H9 (cell line): ENCODE results near the gene EDAR. TPM values are rescaled to one million over a fixed set of nuclear protein-coding genes. Genes with fewer than 3 reads are reported as not detected.

Experiments
- DNase-seq: peaks from one replicate; pipeline ENCODE4 v3.0.0-alpha.2; 2017
- H2AFZ ChIP-seq: one replicate; pipeline ENCODE4 v1.6.1; 2013; ENCODE audit warnings: mild to moderate bottlenecking, low read length, control low read depth, moderate library complexity
- H2AK5ac ChIP-seq: 2 replicates; pipeline ENCODE4 v1.6.1; 2013; ENCODE audit warnings: low read length, control low read depth, mixed read lengths; ENCODE audit not compliant: insufficient read length
- H2BK120ac ChIP-seq: one replicate; pipeline ENCODE4 v1.6.1; 2013; ENCODE audit warnings: low read depth, mild to moderate bottlenecking, low read length, control low read depth, inconsistent platforms; ENCODE audit not compliant: poor library complexity, severe bottlenecking
- H2BK12ac ChIP-seq: 2 replicates; pipeline ENCODE4 v1.6.1; 2013; ENCODE audit warnings: low read length, control low read depth, mixed read lengths, low read depth; ENCODE audit not compliant: insufficient read length
- H2BK15ac ChIP-seq: 2 replicates; pipeline ENCODE4 v1.6.1; 2013; ENCODE audit warnings: low read depth, low read length, control low read depth
- H2BK20ac ChIP-seq: one replicate; pipeline ENCODE4 v1.6.1; 2013; ENCODE audit warnings: low read depth, mild to moderate bottlenecking, low read length, control low read depth, inconsistent platforms; ENCODE audit not compliant: poor library complexity, severe bottlenecking
- H2BK5ac ChIP-seq: 2 replicates; pipeline ENCODE4 v1.6.1; 2013; ENCODE audit warnings: low read length, control low read depth, mixed read lengths; ENCODE audit not compliant: insufficient read length
- H3K14ac ChIP-seq: 2 replicates; pipeline ENCODE4 v1.6.1; 2013; ENCODE audit warnings: low read length, control low read depth; ENCODE audit not compliant: insufficient read depth
- H3K18ac ChIP-seq: 2 replicates; pipeline ENCODE4 v1.6.1; 2013; ENCODE audit warnings: low read depth, mild to moderate bottlenecking, mixed read lengths, low read length, control low read depth; ENCODE audit not compliant: insufficient read length
- H3K23ac ChIP-seq: 2 replicates; pipeline ENCODE4 v1.6.1; 2013; ENCODE audit warnings: low read length, control low read depth, mixed read lengths, low read depth; ENCODE audit not compliant: insufficient read length
- H3K23me2 ChIP-seq: 2 replicates; pipeline ENCODE4 v1.6.1; 2013; ENCODE audit warnings: low read depth, mild to moderate bottlenecking, mixed read lengths, low read length, control low read depth; ENCODE audit not compliant: insufficient read length, poor library complexity, severe bottlenecking
- H3K27ac ChIP-seq: 2 replicates; pipeline ENCODE4 v1.5.1; 2013; ENCODE audit warnings: low read length, control low read depth, mixed read lengths, low read depth; ENCODE audit not compliant: insufficient read length
- H3K27me3 ChIP-seq: 2 replicates; pipeline ENCODE4 v1.6.1; 2013; ENCODE audit warnings: low read length, control low read depth, inconsistent platforms; ENCODE audit not compliant: insufficient read depth
- H3K4ac ChIP-seq: 2 replicates; pipeline ENCODE4 v1.6.1; 2013; ENCODE audit warnings: low read depth, mild to moderate bottlenecking, control low read depth, inconsistent platforms, low read length, moderate library complexity
- H3K4me1 ChIP-seq: 2 replicates; pipeline ENCODE4 v1.6.1; 2013; ENCODE audit warnings: low read length, control low read depth, inconsistent platforms; ENCODE audit not compliant: insufficient read depth
- H3K4me2 ChIP-seq: 2 replicates; pipeline ENCODE4 v1.6.1; 2013; ENCODE audit warnings: low read length, control low read depth, mixed read lengths; ENCODE audit not compliant: insufficient read length, insufficient read depth
- H3K56ac ChIP-seq: 2 replicates; pipeline ENCODE4 v1.6.1; 2013; ENCODE audit warnings: low read depth, mild to moderate bottlenecking, mixed read lengths, low read length, control low read depth; ENCODE audit not compliant: insufficient read length
- H3K79me1 ChIP-seq: 2 replicates; pipeline ENCODE4 v1.6.1; 2013; ENCODE audit warnings: low read depth, mild to moderate bottlenecking, moderate library complexity, low read length, control low read depth, inconsistent platforms; ENCODE audit not compliant: insufficient read depth, poor library complexity, severe bottlenecking
- H3K79me2 ChIP-seq: 2 replicates; pipeline ENCODE4 v1.6.1; 2013; ENCODE audit warnings: low read length, control low read depth, inconsistent platforms; ENCODE audit not compliant: insufficient read depth
- H3K9ac ChIP-seq: 2 replicates; pipeline ENCODE4 v1.6.1; 2013; ENCODE audit warnings: low read length, control low read depth, mixed read lengths; ENCODE audit not compliant: insufficient read length; ENCODE audit errors: extremely low read depth
- H3K9me3 ChIP-seq: one replicate; pipeline ENCODE4 v1.6.1; 2013; ENCODE audit warnings: low read depth, low read length, inconsistent platforms; ENCODE audit not compliant: control insufficient read depth
- H3T11ph ChIP-seq: one replicate; pipeline ENCODE4 v1.6.1; 2013; ENCODE audit warnings: mild to moderate bottlenecking, low read length, control low read depth, inconsistent platforms
- H4K20me1 ChIP-seq: one replicate; pipeline ENCODE4 v1.6.1; 2013; ENCODE audit not compliant: control insufficient read depth, insufficient read length, insufficient read depth
- H4K5ac ChIP-seq: 2 replicates; pipeline ENCODE4 v1.6.1; 2013; ENCODE audit warnings: low read depth, mild to moderate bottlenecking, mixed read lengths, low read length, control low read depth; ENCODE audit not compliant: insufficient read length
- H4K8ac ChIP-seq: replicated peaks from 2 replicates; pipeline ENCODE4 v1.6.1; 2013; ENCODE audit warnings: low read length, control low read depth, mixed read lengths, low read depth; ENCODE audit not compliant: insufficient read length
- H4K91ac ChIP-seq: 2 replicates; pipeline ENCODE4 v1.6.1; 2013; ENCODE audit warnings: low read depth, mild to moderate bottlenecking, moderate library complexity, mixed read lengths, low read length, control low read depth; ENCODE audit not compliant: insufficient read length
- H3K27ac Mint-ChIP-seq, 3 experiments: 2 replicates in 2 of 3; 3 replicates in 1 of 3; pipeline ENCODE4 v1.8.0; 2020 to 2021; ENCODE audit warnings: mixed read lengths in 3 of 3, mild to moderate bottlenecking in 1 of 3, moderate library complexity in 1 of 3
- H3K27me3 Mint-ChIP-seq: 2 replicates; pipeline ENCODE4 v1.8.0; 2021; ENCODE audit warnings: low read depth, mild to moderate bottlenecking, moderate library complexity, mixed read lengths
- H3K36me3 Mint-ChIP-seq, 3 experiments: 2 replicates in 2 of 3; 3 replicates in 1 of 3; pipeline ENCODE4 v1.8.0; 2020 to 2021; ENCODE audit warnings: low read depth in 3 of 3, mixed read lengths in 3 of 3; ENCODE audit not compliant: insufficient read depth in 1 of 3
- H3K4me1 Mint-ChIP-seq, 2 experiments: 2 replicates each; pipeline ENCODE4 v1.8.0; 2020; ENCODE audit warnings: mixed read lengths in 2 of 2
- H3K4me3 Mint-ChIP-seq, 2 experiments: 2 replicates in 1 of 2; 3 replicates in 1 of 2; pipeline ENCODE4 v1.8.0; 2020 to 2021; ENCODE audit warnings: mild to moderate bottlenecking in 2 of 2, mixed read lengths in 2 of 2, moderate library complexity in 1 of 2
- H3K9me3 Mint-ChIP-seq, 2 experiments: 2 replicates in 1 of 2; 3 replicates in 1 of 2; pipeline ENCODE4 v1.8.0; 2020; ENCODE audit warnings: mild to moderate bottlenecking in 2 of 2, mixed read lengths in 2 of 2, moderate library complexity in 1 of 2
- whole genome bisulfite sequencing: extraction: QIAGEN DNeasy Blood & Tissue Kit; methylation state at CpG from one replicate; pipeline ENCODE4 v1.1.7; 2013; ENCODE audit warnings: missing lambda C conversion rate, low lambda C conversion rate, mixed read lengths; ENCODE audit not compliant: insufficient read length; ENCODE audit errors: extremely low coverage; 5-methylcytosine and 5-hydroxymethylcytosine counted together
- total RNA-seq: library from RNA; stranded (reverse); gene quantifications from 2 replicates; pipeline ENCODE4 v1.2.1, GENCODE V29; 2021
- TF ChIP-seq, protein P1 (sequence below): fragments of 200-600 bp; sonication (generic); conservative IDR thresholded peaks from 3 replicates; pipeline ENCODE4 v1.8.0; 2021; ENCODE audit warnings: antibody characterized with exemption, mild to moderate bottlenecking

EDAR gene
- total RNA-seq, 1 experiment from 2014 or later = not detected

DNA sequence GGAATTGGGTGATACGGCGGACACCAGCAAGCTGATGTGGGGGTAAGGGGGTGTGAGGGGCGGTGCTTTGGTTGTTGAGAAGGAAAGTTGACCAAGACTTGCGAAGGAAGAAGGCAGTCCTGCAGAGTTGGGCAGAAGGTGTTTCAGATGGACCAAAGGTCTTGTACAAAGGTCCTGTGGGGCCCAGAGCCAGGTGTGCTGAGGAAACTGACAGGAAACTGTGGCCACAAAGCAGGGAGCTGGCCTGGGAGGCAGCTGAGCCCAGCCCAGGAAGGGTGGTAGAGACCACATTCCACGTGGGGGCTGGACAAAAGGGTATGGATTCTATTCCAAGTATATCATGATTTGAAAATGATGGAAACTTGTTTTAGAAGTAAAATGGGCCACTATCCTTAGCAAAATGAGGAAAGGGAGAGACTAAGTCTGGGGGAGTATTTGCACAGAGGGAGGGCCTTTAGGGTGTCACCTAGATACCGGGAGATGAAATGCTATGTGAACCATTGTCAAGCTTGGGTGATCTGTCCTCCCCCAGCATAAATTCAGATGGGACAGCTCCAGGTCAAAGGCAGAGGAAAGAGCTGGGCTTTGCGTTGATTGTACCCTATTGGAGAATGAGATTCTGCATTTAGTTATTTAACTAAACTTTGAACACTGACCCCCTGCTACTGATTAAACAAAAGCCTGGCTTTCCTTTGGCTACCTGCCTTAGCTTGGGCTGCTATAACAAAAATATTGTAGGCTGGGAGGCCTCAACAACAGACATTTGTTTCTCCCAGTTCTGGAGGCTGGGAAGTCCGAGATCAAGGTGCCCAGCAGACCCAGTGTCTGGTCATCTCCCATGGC, 4.3 kb upstream of the EDAR start:
- peaks cover 8 to 9% of the 10 kb centered on the region in 2 experiments for H3K4me1 Mint-ChIP-seq
- peaks cover 8% of the 10 kb centered on the region for H3K27me3 Mint-ChIP-seq
- Histone ChIP-seq H3K4me1 (no peaks in the 10 kb centered on the region), H3K27ac (no peak overlapping the region), H3K79me2 (no peaks in the 10 kb centered on the region), H2BK5ac (no peak overlapping the region), H3K14ac (no peak overlapping the region), H3K79me1 (no peaks in the 10 kb centered on the region), H2BK15ac (no peak overlapping the region; the same call in 1 of the 2 replicates), H2BK20ac (no peak overlapping the region), H3K23me2 (no peaks in the 10 kb centered on the region), H4K20me1 (no peaks in the 10 kb centered on the region), H2AK5ac (no peak overlapping the region), H4K8ac (no peak overlapping the region), H3K18ac (no peak overlapping the region), H3K27me3 (no peaks in the 10 kb centered on the region), H3K23ac (no peak overlapping the region), H2BK120ac (no peak overlapping the region), H3K9ac (no peak overlapping the region), H4K91ac (no peak overlapping the region), H2BK12ac (no peak overlapping the region), H3K56ac (no peak overlapping the region), H3K4me2 (no peak overlapping the region), H4K5ac (no peak overlapping the region), H2AFZ (no peak overlapping the region), H3T11ph (no peak overlapping the region), H3K4ac (no peak overlapping the region), H3K9me3 (no peaks in the 10 kb centered on the region)
- H3K27ac Mint-ChIP-seq = no peak overlapping the region; a peak in 2 of 7 replicates
- WGBS = no CpG with 5 or more reads among the region's 8 CpGs
- no peak overlapping the region for H3K4me3 Mint-ChIP-seq
- DNase-seq = no peak
- no peaks in the 10 kb centered on the region for H3K36me3 Mint-ChIP-seq
- no peaks in the 10 kb centered on the region for H3K9me3 Mint-ChIP-seq
- TF ChIP-seq, protein P1, sequence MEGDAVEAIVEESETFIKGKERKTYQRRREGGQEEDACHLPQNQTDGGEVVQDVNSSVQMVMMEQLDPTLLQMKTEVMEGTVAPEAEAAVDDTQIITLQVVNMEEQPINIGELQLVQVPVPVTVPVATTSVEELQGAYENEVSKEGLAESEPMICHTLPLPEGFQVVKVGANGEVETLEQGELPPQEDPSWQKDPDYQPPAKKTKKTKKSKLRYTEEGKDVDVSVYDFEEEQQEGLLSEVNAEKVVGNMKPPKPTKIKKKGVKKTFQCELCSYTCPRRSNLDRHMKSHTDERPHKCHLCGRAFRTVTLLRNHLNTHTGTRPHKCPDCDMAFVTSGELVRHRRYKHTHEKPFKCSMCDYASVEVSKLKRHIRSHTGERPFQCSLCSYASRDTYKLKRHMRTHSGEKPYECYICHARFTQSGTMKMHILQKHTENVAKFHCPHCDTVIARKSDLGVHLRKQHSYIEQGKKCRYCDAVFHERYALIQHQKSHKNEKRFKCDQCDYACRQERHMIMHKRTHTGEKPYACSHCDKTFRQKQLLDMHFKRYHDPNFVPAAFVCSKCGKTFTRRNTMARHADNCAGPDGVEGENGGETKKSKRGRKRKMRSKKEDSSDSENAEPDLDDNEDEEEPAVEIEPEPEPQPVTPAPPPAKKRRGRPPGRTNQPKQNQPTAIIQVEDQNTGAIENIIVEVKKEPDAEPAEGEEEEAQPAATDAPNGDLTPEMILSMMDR = no peak
